MM.1S (cell line): ENCODE data around the gene TLK1.

Source experiments
- EZH2 ChIP-seq: fragments of 300-600 bp; sonication (generic); optimal IDR thresholded peaks from 2 replicates; pipeline ENCODE3; 2017; ENCODE audit warnings: low read depth, mild to moderate bottlenecking, antibody characterized with exemption, low read length, mixed read lengths
- EZH2phosphoT487 ChIP-seq: fragments of 300-600 bp; sonication (generic); IDR thresholded peaks from 2 replicates; pipeline ENCODE4 v1.6.1; 2018; ENCODE audit warnings: antibody characterized with exemption, low read length
- TF ChIP-seq, protein P1 (sequence below): fragments of 300-600 bp; sonication (generic); IDR thresholded peaks from 2 replicates; pipeline ENCODE4 v1.5.1; 2016; ENCODE audit warnings: antibody characterized with exemption, low read length, mixed read lengths

DNA sequence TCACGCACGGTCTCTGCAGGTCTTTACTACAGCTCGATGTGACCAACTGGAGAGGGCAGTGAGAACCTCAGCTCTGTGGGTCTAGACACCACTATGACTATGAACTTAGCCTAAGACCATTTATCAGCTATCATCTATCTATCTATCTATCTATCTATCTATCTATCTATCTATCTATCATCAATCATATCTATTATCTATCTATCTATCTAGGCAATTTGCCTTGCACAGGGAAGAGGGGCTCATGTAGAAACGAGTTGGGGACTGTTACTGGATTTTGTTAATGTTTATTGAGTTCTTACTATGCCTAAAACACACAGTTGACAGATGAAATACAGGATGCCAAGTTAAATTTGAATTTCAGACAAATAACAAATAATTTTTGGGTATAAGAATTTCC, 41.1 kb upstream of the TLK1 start:
- TF ChIP-seq, protein P1, sequence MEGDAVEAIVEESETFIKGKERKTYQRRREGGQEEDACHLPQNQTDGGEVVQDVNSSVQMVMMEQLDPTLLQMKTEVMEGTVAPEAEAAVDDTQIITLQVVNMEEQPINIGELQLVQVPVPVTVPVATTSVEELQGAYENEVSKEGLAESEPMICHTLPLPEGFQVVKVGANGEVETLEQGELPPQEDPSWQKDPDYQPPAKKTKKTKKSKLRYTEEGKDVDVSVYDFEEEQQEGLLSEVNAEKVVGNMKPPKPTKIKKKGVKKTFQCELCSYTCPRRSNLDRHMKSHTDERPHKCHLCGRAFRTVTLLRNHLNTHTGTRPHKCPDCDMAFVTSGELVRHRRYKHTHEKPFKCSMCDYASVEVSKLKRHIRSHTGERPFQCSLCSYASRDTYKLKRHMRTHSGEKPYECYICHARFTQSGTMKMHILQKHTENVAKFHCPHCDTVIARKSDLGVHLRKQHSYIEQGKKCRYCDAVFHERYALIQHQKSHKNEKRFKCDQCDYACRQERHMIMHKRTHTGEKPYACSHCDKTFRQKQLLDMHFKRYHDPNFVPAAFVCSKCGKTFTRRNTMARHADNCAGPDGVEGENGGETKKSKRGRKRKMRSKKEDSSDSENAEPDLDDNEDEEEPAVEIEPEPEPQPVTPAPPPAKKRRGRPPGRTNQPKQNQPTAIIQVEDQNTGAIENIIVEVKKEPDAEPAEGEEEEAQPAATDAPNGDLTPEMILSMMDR: no peak
- no peak for TF ChIP-seq EZH2
- TF ChIP-seq EZH2phosphoT487: no peak
